K562 (cell line): ENCODE data around the gene PLA2G4D. TPM values are rescaled to one million over a fixed set of nuclear protein-coding genes. Genes with fewer than 3 reads are reported as not detected.

Source experiments
- ATAC-seq: fragments of 200-7000 bp; cut with Tn5 transposase; 3 replicates; pipeline ENCODE4 v1.9.1; 2020; ENCODE audit warnings: moderate library complexity
- BruUV-seq: library from RNA; stranded (reverse); fragments of 400-500 nt; replicated peaks from 2 replicates; lab custom pipeline; 2021; lab: Mats Ljungman, UMichigan
- CTCF ChIA-PET: fragments of 300-600 bp; formaldehyde crosslinking; extraction: SDS; loops from one replicate; lab custom pipeline; 2021; ENCODE audit warnings: low intra/inter-chr PET ratio; lab: Yijun Ruan, JAX
- POLR2A ChIA-PET: fragments of 300-600, 350-650 bp; sonication (Branson Sonifier 250); formaldehyde crosslinking; extraction: SDS; loops from one replicate; lab custom pipeline; 2021; ENCODE audit warnings: antibody characterized with exemption, inconsistent platforms; lab: Yijun Ruan, JAX
- DNase-seq, 4 experiments: peaks; one replicate each; pipeline versions ENCODE4 v3.0.0 to v3.0.0-alpha.2; 2011 to 2018; ENCODE audit warnings: low spot score in 3 of 4, mixed read lengths in 3 of 4; ENCODE audit errors: extremely low read depth in 1 of 4
- FAIRE-seq: peaks from 2 replicates; lab custom pipeline; 2011; peaks lifted over from hg19 to GRCh38; lab: Jason Lieb, UNC
- H2AFZ ChIP-seq: 2 replicates; pipeline ENCODE4 v1.6.0; 2011; ENCODE audit warnings: low read depth, low read length, control low read depth, inconsistent platforms
- H3K27ac ChIP-seq: fragments of 200-600 bp; 3 replicates; pipeline ENCODE4 v1.8.0; 2011; ENCODE audit warnings: low read depth, mild to moderate bottlenecking, control low read depth, inconsistent platforms, low read length, moderate library complexity, mixed read lengths; ENCODE audit errors: extremely low read depth
- H3K27me3 ChIP-seq, 2 experiments: fragments of 300-600 bp in 1 of 2; 2 replicates in 1 of 2; 3 replicates in 1 of 2; pipeline versions ENCODE4 v1.6.0 to v1.8.0; 2011; ENCODE audit warnings: inconsistent platforms in 2 of 2, low read length in 2 of 2, mild to moderate bottlenecking in 1 of 2, mixed read lengths in 1 of 2, moderate library complexity in 1 of 2; ENCODE audit not compliant: control insufficient read depth in 2 of 2, insufficient read depth in 2 of 2
- H3K36me3 ChIP-seq: fragments of 300-600 bp; 3 replicates; pipeline ENCODE4 v1.8.0; 2011; ENCODE audit warnings: mild to moderate bottlenecking, low read length, inconsistent platforms; ENCODE audit not compliant: control insufficient read depth, insufficient read depth
- H3K4me1 ChIP-seq, 2 experiments: fragments of 200-600 bp in 1 of 2; replicated peaks in 1 of 2; 2 replicates in 1 of 2; 3 replicates in 1 of 2; pipeline versions ENCODE4 v1.5.1 to v1.8.0; 2011; ENCODE audit warnings: inconsistent platforms in 2 of 2, low read length in 2 of 2, mild to moderate bottlenecking in 1 of 2, mixed read lengths in 1 of 2, moderate library complexity in 1 of 2; ENCODE audit not compliant: control insufficient read depth in 2 of 2, insufficient read depth in 2 of 2
- H3K4me2 ChIP-seq: 2 replicates; pipeline ENCODE4 v1.6.1; 2011; ENCODE audit warnings: low read length, control low read depth, inconsistent platforms, mixed read lengths; ENCODE audit not compliant: insufficient read depth
- H3K4me3 ChIP-seq: fragments of 200-600 bp; sonication (generic), shearing (Covaris generic); 2 replicates; pipeline ENCODE4 v1.5.1; 2016; ENCODE audit warnings: control low read depth, inconsistent platforms
- H3K79me2 ChIP-seq: fragments of 200-600 bp; 3 replicates; pipeline ENCODE4 v1.8.0; 2011; ENCODE audit warnings: low read length, inconsistent platforms; ENCODE audit not compliant: control insufficient read depth, insufficient read depth
- H3K9ac ChIP-seq, 2 experiments: 2 replicates each; pipeline versions ENCODE4 v1.6.0 to v1.6.1; 2011; ENCODE audit warnings: low read depth in 2 of 2, low read length in 2 of 2, control low read depth in 1 of 2, inconsistent platforms in 1 of 2, mild to moderate bottlenecking in 1 of 2, mixed read lengths in 1 of 2; ENCODE audit not compliant: insufficient read depth in 1 of 2
- H3K9me1 ChIP-seq: one replicate; pipeline ENCODE4 v1.6.0; 2011; ENCODE audit warnings: inconsistent platforms, mild to moderate bottlenecking, low read length, moderate library complexity; ENCODE audit not compliant: control insufficient read depth, insufficient read depth
- H3K9me3 ChIP-seq: replicated peaks from 2 replicates; pipeline ENCODE4 v1.5.1; 2011; ENCODE audit warnings: low read depth, low read length, inconsistent platforms; ENCODE audit not compliant: control insufficient read depth, insufficient read depth
- H4K20me1 ChIP-seq: replicated peaks from 2 replicates; pipeline ENCODE4 v1.6.1; 2011; ENCODE audit warnings: low read length, inconsistent platforms, mixed read lengths; ENCODE audit not compliant: control insufficient read depth, insufficient read depth
- FOXA1 ChIP-seq: fragments of 450-650 bp; IDR thresholded peaks from 2 replicates; pipeline ENCODE4 v1.6.1; 2016; ENCODE audit warnings: mild to moderate bottlenecking, borderline replicate concordance
- FOXA3 ChIP-seq, 2 experiments: fragments of 450-650 bp in 1 of 2; sonication (generic) in 1 of 2; formaldehyde crosslinking; IDR thresholded peaks in 1 of 2; conservative IDR thresholded peaks in 1 of 2; 2 replicates each; pipeline versions ENCODE4 v1.4.0 to v1.8.0; 2020 to 2022; ENCODE audit warnings: mild to moderate bottlenecking in 2 of 2, missing genetic modification reagents in 1 of 2
- HDGF ChIP-seq: fragments of 450-650 bp; IDR thresholded peaks from 2 replicates; pipeline ENCODE4 v1.6.1; 2016
- NFYB ChIP-seq: IDR thresholded peaks from 2 replicates; pipeline ENCODE4 v1.6.1; 2011; ENCODE audit warnings: mild to moderate bottlenecking, moderate library complexity; ENCODE audit not compliant: insufficient read length; ENCODE audit errors: extremely low read depth
- SMARCC2 ChIP-seq: fragments of 450-650 bp; IDR thresholded peaks from 2 replicates; pipeline ENCODE4 v1.6.1; 2017; ENCODE audit warnings: antibody characterized with exemption, moderate library complexity, mild to moderate bottlenecking, low read depth
- USF2 ChIP-seq: sonication (generic); formaldehyde crosslinking; IDR thresholded peaks from 2 replicates; pipeline ENCODE4 v1.5.0; 2020; ENCODE audit warnings: missing genetic modification reagents
- ZBTB7A ChIP-seq: IDR thresholded peaks from 2 replicates; pipeline ENCODE4 v1.6.1; 2011; ENCODE audit warnings: low read depth, mild to moderate bottlenecking, low read length, moderate library complexity, borderline replicate concordance; ENCODE audit not compliant: control insufficient read depth
- ZNF212 ChIP-seq: fragments of 450-650 bp; formaldehyde crosslinking; IDR thresholded peaks from 2 replicates; pipeline ENCODE4 v1.4.0; 2020; ENCODE audit warnings: mild to moderate bottlenecking
- ZNF408 ChIP-seq: fragments of 250-450 bp; sonication (Bioruptor Pico); IDR thresholded peaks from 2 replicates; pipeline ENCODE4 v1.4.0; 2020; ENCODE audit warnings: low read depth, mild to moderate bottlenecking, moderate library complexity
- ZNF561 ChIP-seq: fragments of 450-650 bp; formaldehyde crosslinking; conservative IDR thresholded peaks from 2 replicates; pipeline ENCODE4 v1.4.0; 2020; ENCODE audit warnings: mild to moderate bottlenecking, moderate library complexity
- ZNF655 ChIP-seq: fragments of 250-450 bp; sonication (Bioruptor Pico); IDR thresholded peaks from 2 replicates; pipeline ENCODE4 v1.5.0; 2021
- WGBS: fragments of 100-300 bp; shearing (Covaris generic); methylation state at CpG from one replicate; pipeline ENCODE4 v1.1.6; 2016; ENCODE audit warnings: low coverage, mixed read lengths; ENCODE audit not compliant: insufficient coverage; ENCODE audit errors: missing lambda C conversion rate; 5-methylcytosine and 5-hydroxymethylcytosine counted together
- in situ Hi-C: fragments of 300-500 bp; cut with MboI; formaldehyde crosslinking; loops from 4 replicates; pipeline ENCODE4 v1.15.0; 2018; ENCODE audit warnings: inconsistent platforms, mixed read lengths
- intact Hi-C: fragments of 100-400 bp; cut with micrococcal nuclease; formaldehyde crosslinking; loops from 2 replicates; pipeline ENCODE4 v1.14.2; 2022
- polyA plus RNA-seq, 8 experiments: library from polyadenylated mRNA; depleted of rRNA in 4 of 8; stranded (reverse) in 5 of 8; unstranded in 3 of 8; fragments of >200 nt; fragmentation: Nextera tagmentation in 2 of 8; fragmentation: Illumina TruSeq in 1 of 8; extraction: Ambion mirVana in 2 of 8; extraction: Trizol in 1 of 8; gene quantifications; 2 replicates each; pipeline versions ENCODE4 v1.2.1 to v1.2.3, GENCODE V29; 2011 to 2014; ENCODE audit warnings: inconsistent platforms in 1 of 8, missing spikeins in 1 of 8
- total RNA-seq, 7 experiments: library from RNA; depleted of rRNA in 6 of 7; stranded (reverse); fragments of >200 nt in 6 of 7; fragmentation: Illumina TruSeq in 2 of 7; extraction: Trizol in 2 of 7; gene quantifications; 2 replicates each; pipeline versions ENCODE4 v1.2.1 to v1.2.3, GENCODE V29; 2011 to 2021; ENCODE audit warnings: low replicate concordance in 1 of 7
- TF ChIP-seq, protein P1 (sequence below), 2 experiments: fragments of 150-350 bp in 1 of 2; IDR thresholded peaks; 2 replicates each; pipeline ENCODE4 v1.6.1; 2012 to 2016; ENCODE audit warnings: low read depth in 2 of 2, low read length in 2 of 2, mild to moderate bottlenecking in 1 of 2, moderate library complexity in 1 of 2
- TF ChIP-seq, protein P2 (sequence below): fragments of 250-450 bp; sonication (Bioruptor Pico); IDR thresholded peaks from 2 replicates; pipeline ENCODE4 v1.8.0; 2022; ENCODE audit warnings: inconsistent platforms

PLA2G4D gene
- total and polyA plus RNA-seq, 9 of the 15 experiments (the other 6 are each of a cell fraction or from before 2014, with no cell fraction given) = 0.04 TPM; not detected in 8

- Histone ChIP-seq H3K4me3 (no peak overlapping the region), H3K9me3 (no peaks in the 10 kb centered on the region), H3K27me3 (peaks cover 12 to 48% of the 10 kb centered on the region in 2 experiments; a peak in 4 of 5 replicates), H3K79me2 (no peaks in the 10 kb centered on the region), H3K9ac (no peak overlapping the region; a peak in 1 of 4 replicates), H3K4me1 (peaks cover 5 to 7% of the 10 kb centered on the region in 2 experiments; a peak in 3 of 5 replicates), H3K36me3 (no peaks in the 10 kb centered on the region), H3K4me2 (no peak overlapping the region), H3K27ac (no peak overlapping the region), H3K9me1 (no peaks in the 10 kb centered on the region), H2AFZ (no peak overlapping the region), H4K20me1 (no peaks in the 10 kb centered on the region)
- in situ Hi-C loops = loop anchor here (5.0 kb wide), 1 partner anchor 72 kb away; no protein-coding TSS in a partner anchor
- FAIRE-seq = no peak
- CTCF ChIA-PET = no interaction called here
- 4% methylated on average over 6 of the region's 6 CpGs for WGBS
- DNase-seq = no peak
- POLR2A ChIA-PET = no interaction called here
- intact Hi-C loops = loop anchor here (5.0 kb wide), 2 partner anchors 57 to 248 kb away; no protein-coding TSS in a partner anchor
- ATAC-seq = no peak
- no TSS peak for BruUV-seq
- TF ChIP-seq ZNF212 (CRISPR knock-in tag) = no peak
- no peak for TF ChIP-seq NFYB
- TF ChIP-seq, protein P1, sequence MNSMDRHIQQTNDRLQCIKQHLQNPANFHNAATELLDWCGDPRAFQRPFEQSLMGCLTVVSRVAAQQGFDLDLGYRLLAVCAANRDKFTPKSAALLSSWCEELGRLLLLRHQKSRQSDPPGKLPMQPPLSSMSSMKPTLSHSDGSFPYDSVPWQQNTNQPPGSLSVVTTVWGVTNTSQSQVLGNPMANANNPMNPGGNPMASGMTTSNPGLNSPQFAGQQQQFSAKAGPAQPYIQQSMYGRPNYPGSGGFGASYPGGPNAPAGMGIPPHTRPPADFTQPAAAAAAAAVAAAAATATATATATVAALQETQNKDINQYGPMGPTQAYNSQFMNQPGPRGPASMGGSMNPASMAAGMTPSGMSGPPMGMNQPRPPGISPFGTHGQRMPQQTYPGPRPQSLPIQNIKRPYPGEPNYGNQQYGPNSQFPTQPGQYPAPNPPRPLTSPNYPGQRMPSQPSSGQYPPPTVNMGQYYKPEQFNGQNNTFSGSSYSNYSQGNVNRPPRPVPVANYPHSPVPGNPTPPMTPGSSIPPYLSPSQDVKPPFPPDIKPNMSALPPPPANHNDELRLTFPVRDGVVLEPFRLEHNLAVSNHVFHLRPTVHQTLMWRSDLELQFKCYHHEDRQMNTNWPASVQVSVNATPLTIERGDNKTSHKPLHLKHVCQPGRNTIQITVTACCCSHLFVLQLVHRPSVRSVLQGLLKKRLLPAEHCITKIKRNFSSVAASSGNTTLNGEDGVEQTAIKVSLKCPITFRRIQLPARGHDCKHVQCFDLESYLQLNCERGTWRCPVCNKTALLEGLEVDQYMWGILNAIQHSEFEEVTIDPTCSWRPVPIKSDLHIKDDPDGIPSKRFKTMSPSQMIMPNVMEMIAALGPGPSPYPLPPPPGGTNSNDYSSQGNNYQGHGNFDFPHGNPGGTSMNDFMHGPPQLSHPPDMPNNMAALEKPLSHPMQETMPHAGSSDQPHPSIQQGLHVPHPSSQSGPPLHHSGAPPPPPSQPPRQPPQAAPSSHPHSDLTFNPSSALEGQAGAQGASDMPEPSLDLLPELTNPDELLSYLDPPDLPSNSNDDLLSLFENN (IDR thresholded peaks at IDR 0.05; ENCODE audit: low read depth in 2 of 2, low read length in 2 of 2) = no peak
- TF ChIP-seq ZNF408 (CRISPR knock-in tag) = no peak
- no peak for TF ChIP-seq ZNF561 (CRISPR knock-in tag)
- TF ChIP-seq FOXA1 = no peak
- no peak for TF ChIP-seq ZNF655
- TF ChIP-seq HDGF = no peak
- TF ChIP-seq ZBTB7A = no peak
- TF ChIP-seq, protein P2, sequence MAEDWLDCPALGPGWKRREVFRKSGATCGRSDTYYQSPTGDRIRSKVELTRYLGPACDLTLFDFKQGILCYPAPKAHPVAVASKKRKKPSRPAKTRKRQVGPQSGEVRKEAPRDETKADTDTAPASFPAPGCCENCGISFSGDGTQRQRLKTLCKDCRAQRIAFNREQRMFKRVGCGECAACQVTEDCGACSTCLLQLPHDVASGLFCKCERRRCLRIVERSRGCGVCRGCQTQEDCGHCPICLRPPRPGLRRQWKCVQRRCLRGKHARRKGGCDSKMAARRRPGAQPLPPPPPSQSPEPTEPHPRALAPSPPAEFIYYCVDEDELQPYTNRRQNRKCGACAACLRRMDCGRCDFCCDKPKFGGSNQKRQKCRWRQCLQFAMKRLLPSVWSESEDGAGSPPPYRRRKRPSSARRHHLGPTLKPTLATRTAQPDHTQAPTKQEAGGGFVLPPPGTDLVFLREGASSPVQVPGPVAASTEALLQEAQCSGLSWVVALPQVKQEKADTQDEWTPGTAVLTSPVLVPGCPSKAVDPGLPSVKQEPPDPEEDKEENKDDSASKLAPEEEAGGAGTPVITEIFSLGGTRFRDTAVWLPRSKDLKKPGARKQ = no peak
- no peak for TF ChIP-seq USF2 (CRISPR knock-in tag)
- no peak for TF ChIP-seq SMARCC2
- TF ChIP-seq FOXA3 (CRISPR knock-in tag; conservative IDR thresholded peaks at IDR 0.05 in 1 of 2, IDR thresholded peaks at IDR 0.05 in 1 of 2) = no peak
Measured at GRCh38 chr15:42139596-42139995, 45.2 kb upstream of the PLA2G4D start.
